Uterus (tissue), 4 donors: ENCODE results near the gene UNC5CL. TPM values are rescaled to one million over a fixed set of nuclear protein-coding genes. Genes with fewer than 3 reads are reported as not detected.

Source experiments
- DNase-seq, 2 donors: peaks; one replicate each; pipeline ENCODE4 v3.0.0-alpha.2; 2019 to 2020
- H3K27ac ChIP-seq, 2 donors: fragments of 200-600 bp; sonication (generic); 1 replicate in 1 of 2; 2 replicates in 1 of 2; pipeline ENCODE4 v1.5.1; 2016 to 2018
- H3K27me3 ChIP-seq, 2 donors: fragments of 200-600 bp; sonication (generic); one replicate each; pipeline ENCODE4 v1.5.1; 2018 to 2019; ENCODE audit warnings: control low read depth in 1 of 2
- H3K36me3 ChIP-seq, 2 donors: fragments of 200-600 bp; sonication (generic); one replicate each; pipeline ENCODE4 v1.5.1; 2019; ENCODE audit warnings: control low read depth in 1 of 2
- H3K4me1 ChIP-seq, 2 donors: fragments of 200-600 bp; sonication (generic); one replicate each; pipeline ENCODE4 v1.5.1; 2018 to 2019; ENCODE audit warnings: control low read depth in 1 of 2
- H3K4me3 ChIP-seq, 2 donors: fragments of 200-600 bp; sonication (generic); 1 replicate in 1 of 2; 2 replicates in 1 of 2; pipeline ENCODE4 v1.5.1; 2018 to 2019; ENCODE audit warnings: mild to moderate bottlenecking in 1 of 2
- H3K9me3 ChIP-seq, 2 donors: fragments of 200-600 bp; sonication (generic); one replicate each; pipeline ENCODE4 v1.5.1; 2019; ENCODE audit warnings: control low read depth in 1 of 2
- POLR2A ChIP-seq, 2 donors: fragments of 450-650 bp; IDR thresholded peaks; one replicate each; pipeline ENCODE4 v1.6.1; 2016; ENCODE audit warnings: antibody characterized with exemption in 2 of 2, mild to moderate bottlenecking in 1 of 2, moderate library complexity in 1 of 2
- intact Hi-C: fragments of 100-400 bp; cut with DNase I; formaldehyde crosslinking; loops from one replicate; pipeline ENCODE4 v1.15.1; 2023; ENCODE audit warnings: low total_unique reads
- total RNA-seq, 4 donors: library from RNA; depleted of rRNA in 3 of 4; stranded (reverse); fragments of >200 nt in 3 of 4; gene quantifications; one replicate each; pipeline versions ENCODE4 v1.1.0 to v1.2.4, GENCODE V29; 2014 to 2023
- TF ChIP-seq, protein P1 (sequence below), 4 experiments: fragments of 200-600 bp in 2 of 4; fragments of 450-650 bp in 2 of 4; sonication (generic) in 2 of 4; IDR thresholded peaks; one replicate each; pipeline ENCODE4 v1.5.1; 2016 to 2019; ENCODE audit warnings: antibody characterized with exemption in 4 of 4, mild to moderate bottlenecking in 2 of 4, moderate library complexity in 1 of 4
- donor health status: DM: yes; HTN: yes; CAD: no.

The UNC5CL gene
- total RNA-seq, 4 donors from 2014 or later = 0.26 to 1.4 (median 1.2) TPM; not detected in 1

DNA sequence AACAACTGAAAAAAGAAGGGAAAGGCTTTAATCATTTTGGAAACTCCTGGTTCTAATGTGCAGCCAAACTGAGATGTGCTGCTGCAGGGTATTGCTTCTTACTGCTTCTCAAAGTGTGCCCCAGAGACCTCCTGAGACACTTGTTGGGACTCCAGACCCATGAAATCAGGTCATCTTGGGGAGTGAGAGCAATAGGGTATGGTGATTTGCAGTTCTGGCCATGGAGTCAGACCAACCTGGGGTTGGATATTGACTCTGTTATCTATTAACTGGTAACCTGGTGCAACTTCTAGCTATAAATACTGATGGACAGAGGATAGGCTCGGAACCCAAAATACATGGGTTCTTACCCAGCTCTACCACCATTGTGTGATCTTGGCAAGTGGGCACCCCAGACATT lies 7.1 kb upstream of the UNC5CL start:
- intact Hi-C loops = no loop called here
- TF ChIP-seq, protein P1, sequence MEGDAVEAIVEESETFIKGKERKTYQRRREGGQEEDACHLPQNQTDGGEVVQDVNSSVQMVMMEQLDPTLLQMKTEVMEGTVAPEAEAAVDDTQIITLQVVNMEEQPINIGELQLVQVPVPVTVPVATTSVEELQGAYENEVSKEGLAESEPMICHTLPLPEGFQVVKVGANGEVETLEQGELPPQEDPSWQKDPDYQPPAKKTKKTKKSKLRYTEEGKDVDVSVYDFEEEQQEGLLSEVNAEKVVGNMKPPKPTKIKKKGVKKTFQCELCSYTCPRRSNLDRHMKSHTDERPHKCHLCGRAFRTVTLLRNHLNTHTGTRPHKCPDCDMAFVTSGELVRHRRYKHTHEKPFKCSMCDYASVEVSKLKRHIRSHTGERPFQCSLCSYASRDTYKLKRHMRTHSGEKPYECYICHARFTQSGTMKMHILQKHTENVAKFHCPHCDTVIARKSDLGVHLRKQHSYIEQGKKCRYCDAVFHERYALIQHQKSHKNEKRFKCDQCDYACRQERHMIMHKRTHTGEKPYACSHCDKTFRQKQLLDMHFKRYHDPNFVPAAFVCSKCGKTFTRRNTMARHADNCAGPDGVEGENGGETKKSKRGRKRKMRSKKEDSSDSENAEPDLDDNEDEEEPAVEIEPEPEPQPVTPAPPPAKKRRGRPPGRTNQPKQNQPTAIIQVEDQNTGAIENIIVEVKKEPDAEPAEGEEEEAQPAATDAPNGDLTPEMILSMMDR (IDR thresholded peaks at IDR 0.05) = no peak
- TF ChIP-seq POLR2A (IDR thresholded peaks at IDR 0.05) = no peak
- Histone ChIP-seq H3K27ac (no peak overlapping the region), H3K4me1 (no peaks in the 10 kb centered on the region), H3K4me3 (no peak overlapping the region), H3K9me3 (no peaks in the 10 kb centered on the region), H3K27me3 (no peaks in the 10 kb centered on the region), H3K36me3 (no peaks in the 10 kb centered on the region)
- DNase-seq = no peak

DNA sequence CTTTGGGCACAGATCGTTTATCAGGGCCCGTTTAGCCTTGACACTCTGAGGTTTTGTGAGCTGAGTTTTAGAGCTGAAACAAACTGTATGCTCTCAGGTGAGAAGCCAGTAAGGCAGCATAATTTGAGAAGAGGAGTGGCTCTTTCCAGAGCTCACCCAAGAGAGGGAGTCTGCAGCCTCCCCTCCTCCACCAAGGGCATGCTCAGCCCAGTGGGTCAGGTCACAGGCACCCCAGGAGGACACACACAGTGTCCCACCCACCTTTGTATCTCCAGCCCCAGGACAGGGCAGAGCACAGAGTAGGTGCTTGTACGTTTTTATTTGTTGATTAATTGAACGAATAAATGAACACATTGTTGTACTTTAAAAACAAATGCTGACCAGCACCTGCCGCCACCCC lies 6.6 kb upstream of the UNC5CL start:
- no peak overlapping the region for H3K27ac ChIP-seq
- TF ChIP-seq, protein P1 (IDR thresholded peaks at IDR 0.05) = no peak
- TF ChIP-seq POLR2A (IDR thresholded peaks at IDR 0.05) = no peak
- H3K36me3 ChIP-seq = no peaks in the 10 kb centered on the region
- no peak overlapping the region for H3K4me3 ChIP-seq
- intact Hi-C loops = no loop called here
- DNase-seq = no peak
- no peaks in the 10 kb centered on the region for H3K27me3 ChIP-seq
- H3K4me1 ChIP-seq = no peaks in the 10 kb centered on the region
- H3K9me3 ChIP-seq = no peaks in the 10 kb centered on the region

DNA sequence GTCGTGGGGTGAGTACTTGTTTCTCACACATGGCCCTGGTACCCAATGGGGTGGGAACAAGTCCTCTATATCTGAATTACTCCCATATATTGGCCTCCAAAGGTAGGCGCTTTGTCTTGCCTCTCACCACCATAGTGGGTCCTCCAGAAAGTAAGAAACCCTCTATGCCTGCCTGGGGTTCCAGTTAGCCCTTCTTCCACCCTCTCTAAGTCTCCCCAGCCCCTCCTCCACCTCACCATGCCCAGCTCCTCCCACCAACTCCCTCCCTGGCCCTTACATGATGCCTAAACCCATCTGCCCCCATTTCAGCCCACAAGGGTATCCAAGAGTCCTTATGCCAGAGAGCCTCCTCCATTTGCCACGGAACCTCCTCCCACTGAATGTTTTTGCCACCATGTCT lies 4.1 kb upstream of the UNC5CL start:
- no peak for DNase-seq
- Histone ChIP-seq H3K36me3 (no peaks in the 10 kb centered on the region), H3K27ac (no peak overlapping the region), H3K4me1 (no peaks in the 10 kb centered on the region), H3K4me3 (no peak overlapping the region), H3K9me3 (no peaks in the 10 kb centered on the region), H3K27me3 (no peaks in the 10 kb centered on the region)
- no peak for TF ChIP-seq POLR2A (IDR thresholded peaks at IDR 0.05)
- TF ChIP-seq, protein P1 (IDR thresholded peaks at IDR 0.05) = no peak
- intact Hi-C loops = no loop called here

DNA sequence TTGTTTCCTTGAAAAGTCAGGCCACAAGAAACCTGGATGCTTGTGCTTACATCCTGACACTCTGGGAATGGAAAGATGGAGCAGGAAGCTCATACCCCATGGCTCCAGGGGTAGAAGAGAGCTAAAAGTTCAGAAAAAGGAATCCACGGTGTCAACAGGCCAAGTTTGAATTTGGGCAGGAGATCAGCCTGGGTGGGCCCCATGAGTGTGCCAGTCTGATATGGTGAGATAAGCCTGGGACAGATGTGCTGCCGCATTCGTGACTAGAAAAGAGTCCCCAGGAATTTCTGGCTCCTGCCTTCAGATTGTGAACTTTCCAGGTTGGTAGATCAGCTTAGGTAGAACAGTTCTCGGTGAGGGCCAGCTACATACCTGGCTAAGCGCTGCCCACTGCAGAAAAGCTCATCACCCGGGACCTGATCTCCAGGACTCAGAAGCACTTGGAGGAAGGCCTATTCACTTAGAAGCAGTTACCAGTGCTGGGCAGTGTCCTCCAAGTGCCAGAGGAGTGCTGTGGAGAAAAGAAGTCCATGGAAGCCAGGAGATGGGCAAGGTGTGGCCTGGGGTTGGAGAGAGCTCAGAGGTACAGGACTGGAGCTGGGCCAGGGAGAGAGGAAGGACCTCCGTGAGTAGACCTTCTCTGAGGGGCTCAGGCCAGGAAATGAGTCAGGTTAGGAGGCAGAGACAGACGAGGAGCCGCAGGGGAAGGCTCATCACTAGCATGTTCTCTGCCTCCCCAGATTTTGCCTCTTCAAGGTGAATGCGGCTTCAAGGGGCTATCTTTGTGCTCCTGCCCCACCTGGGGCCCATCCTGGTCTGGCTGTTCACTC lies 3.4 kb upstream of the UNC5CL start, which contains the start of gene TSPO2:
TSS of gene TSPO2 (plus strand) at position 242 of the 830 bp plus-strand sequence. CDS start at position 761, 519 bp downstream.
- intact Hi-C loops = no loop called here
- no peaks in the 10 kb centered on the region for H3K4me1 ChIP-seq
- H3K27ac ChIP-seq = no peak within 1 kb of the TSS
- no peaks in the 10 kb centered on the region for H3K9me3 ChIP-seq
- TF ChIP-seq POLR2A (IDR thresholded peaks at IDR 0.05) = no peak
- TF ChIP-seq, protein P1 (IDR thresholded peaks at IDR 0.05) = no peak
- H3K27me3 ChIP-seq = no peaks in the 10 kb centered on the region
- no peak for DNase-seq
- no peak within 1 kb of the TSS for H3K4me3 ChIP-seq
- no peaks in the 10 kb centered on the region for H3K36me3 ChIP-seq

DNA sequence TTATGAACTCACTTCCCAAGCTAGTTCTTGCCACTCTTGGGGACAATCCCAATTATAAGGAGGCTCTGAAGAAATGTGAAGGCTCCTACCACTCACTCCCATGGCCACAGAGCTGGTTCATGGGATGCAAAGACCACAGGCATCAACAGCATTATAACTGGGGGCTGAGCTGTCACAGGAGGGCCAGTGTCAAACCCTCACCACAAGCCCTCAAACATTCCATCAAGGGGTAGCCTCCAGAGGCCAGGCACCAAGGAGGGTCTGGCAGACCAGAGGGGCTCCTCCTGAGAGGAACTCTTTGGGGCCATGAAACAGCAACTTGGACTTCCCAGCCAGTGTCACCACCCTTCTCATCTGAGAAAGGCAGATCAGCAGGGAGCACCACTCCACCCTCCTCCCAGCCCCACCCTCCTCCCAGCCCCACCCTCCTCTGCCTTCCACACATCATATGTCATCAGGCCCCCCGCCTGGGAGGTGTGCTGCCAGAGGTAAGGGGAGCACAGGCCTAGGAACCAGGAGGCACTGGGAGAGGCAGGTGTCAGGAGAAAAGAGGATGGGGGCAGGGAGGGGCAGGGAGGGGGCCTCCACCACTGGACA lies 2.0 kb upstream of the UNC5CL start:
- no peak for DNase-seq
- intact Hi-C loops = no loop called here

More for the DNA sequence above, 2.0 kb upstream of the UNC5CL start:
- no peaks in the 10 kb centered on the region for H3K36me3 ChIP-seq
- no peak overlapping the region for H3K27ac ChIP-seq
- H3K4me3 ChIP-seq = no peak overlapping the region
- no peaks in the 10 kb centered on the region for H3K27me3 ChIP-seq
- TF ChIP-seq, protein P1 (IDR thresholded peaks at IDR 0.05) = no peak
- no peak for TF ChIP-seq POLR2A (IDR thresholded peaks at IDR 0.05)
- no peaks in the 10 kb centered on the region for H3K4me1 ChIP-seq
- H3K9me3 ChIP-seq = no peaks in the 10 kb centered on the region
